Endothelial cell (in vitro differentiated cells): ENCODE results near the gene LTBP4. TPM values are rescaled to one million over a fixed set of nuclear protein-coding genes. Genes with fewer than 3 reads are reported as not detected.
"Not testable (repeated sequence)": the region's sequence is repeated elsewhere in the genome, so short reads cannot be mapped to it uniquely, and the experiment has no call there.

Source experiments
- DNase-seq: peaks from one replicate; pipeline ENCODE4 v3.0.0; 2021; ENCODE audit warnings: low spot score
- H3K27ac Mint-ChIP-seq: one replicate; pipeline ENCODE4 v1.8.0; 2021; ENCODE audit warnings: mixed read lengths, inconsistent platforms; ENCODE audit not compliant: unreplicated experiment
- H3K27me3 Mint-ChIP-seq: one replicate; pipeline ENCODE4 v1.8.0; 2021; ENCODE audit warnings: mild to moderate bottlenecking, moderate library complexity, mixed read lengths, inconsistent platforms; ENCODE audit not compliant: unreplicated experiment
- H3K36me3 Mint-ChIP-seq: one replicate; pipeline ENCODE4 v1.8.0; 2021; ENCODE audit warnings: mild to moderate bottlenecking, low read depth, mixed read lengths, inconsistent platforms; ENCODE audit not compliant: unreplicated experiment
- H3K4me1 Mint-ChIP-seq: one replicate; pipeline ENCODE4 v1.8.0; 2021; ENCODE audit warnings: mild to moderate bottlenecking, mixed read lengths, inconsistent platforms; ENCODE audit not compliant: unreplicated experiment
- H3K4me3 Mint-ChIP-seq: one replicate; pipeline ENCODE4 v1.8.0; 2021; ENCODE audit warnings: mild to moderate bottlenecking, mixed read lengths, inconsistent platforms; ENCODE audit not compliant: unreplicated experiment
- H3K9me3 Mint-ChIP-seq: one replicate; pipeline ENCODE4 v1.8.0; 2021; ENCODE audit warnings: mixed read lengths, inconsistent platforms; ENCODE audit not compliant: unreplicated experiment
- CTCF ChIP-seq: fragments of 200-600 bp; sonication (generic); IDR thresholded peaks from one replicate; pipeline ENCODE4 v1.5.0; 2021; ENCODE audit warnings: antibody characterized with exemption; ENCODE audit not compliant: unreplicated experiment
- total RNA-seq: library from RNA; stranded (reverse); fragmentation: NEBNext Ultra II Directional; extraction: Animal tissue kit (Norgen Biotek cat#: 25700); gene quantifications from one replicate; pipeline ENCODE4 v1.2.1, GENCODE V29; 2021; ENCODE audit not compliant: unreplicated experiment

LTBP4 gene
- total RNA-seq, 1 donor from 2014 or later, result 175 TPM

GRCh38 chr19:40650749-40651305 lies 49.7 kb downstream of the LTBP4 start:
- Mint-ChIP-seq H3K36me3 (no peaks in the 10 kb centered on the region), H3K4me3 (no peak overlapping the region), H3K27me3 (peaks cover 3% of the 10 kb centered on the region), H3K9me3 (no peaks in the 10 kb centered on the region), H3K4me1 (no peaks in the 10 kb centered on the region), H3K27ac (no peak overlapping the region)
- no peak for TF ChIP-seq CTCF
- DNase-seq, result no peak

- DNase-seq, H3K4me3 Mint-ChIP-seq, H3K9me3 Mint-ChIP-seq, H3K4me1 Mint-ChIP-seq, H3K27me3 Mint-ChIP-seq, H3K27ac Mint-ChIP-seq, H3K36me3 Mint-ChIP-seq: not testable (repeated sequence)
These were observed 51.1 kb downstream of the LTBP4 start for GRCh38 chr19:40652303-40652702.

GRCh38 chr19:40655684-40656083 lies 54.5 kb downstream of the LTBP4 start:
- not testable (repeated sequence) for H3K4me1 Mint-ChIP-seq, H3K27me3 Mint-ChIP-seq, H3K9me3 Mint-ChIP-seq, H3K36me3 Mint-ChIP-seq, H3K27ac Mint-ChIP-seq, H3K4me3 Mint-ChIP-seq, DNase-seq

GRCh38 chr19:40658031-40658430 lies 56.9 kb downstream of the LTBP4 start:
- Mint-ChIP-seq H3K9me3 (no peaks in the 10 kb centered on the region), H3K4me1 (no peaks in the 10 kb centered on the region), H3K36me3 (no peaks in the 10 kb centered on the region), H3K4me3 (no peak overlapping the region), H3K27me3 (no peaks in the 10 kb centered on the region), H3K27ac (no peak overlapping the region)
- no peak for DNase-seq
- TF ChIP-seq CTCF, result no peak

- Mint-ChIP-seq H3K9me3 (no peaks in the 10 kb centered on the region), H3K27me3 (no peaks in the 10 kb centered on the region), H3K4me1 (no peaks in the 10 kb centered on the region), H3K36me3 (no peaks in the 10 kb centered on the region), H3K4me3 (no peak overlapping the region), H3K27ac (no peak overlapping the region)
- no peak for DNase-seq
- no peak for TF ChIP-seq CTCF
These were observed 57.9 kb downstream of the LTBP4 start for GRCh38 chr19:40659116-40659515.

- Mint-ChIP-seq H3K36me3 (no peaks in the 10 kb centered on the region), H3K27ac (no peak overlapping the region), H3K9me3 (no peaks in the 10 kb centered on the region), H3K4me1 (no peaks in the 10 kb centered on the region), H3K4me3 (no peak overlapping the region), H3K27me3 (no peaks in the 10 kb centered on the region)
- no peak for DNase-seq
- TF ChIP-seq CTCF, result no peak
These were observed 58.4 kb downstream of the LTBP4 start for GRCh38 chr19:40659566-40659965.
